Body of pancreas (tissue), 4 donors: Measurements from ENCODE around the gene TEX2. TPM values are rescaled to one million over a fixed set of nuclear protein-coding genes. Genes with fewer than 3 reads are reported as not detected.

Experiments used
- ATAC-seq: fragments of 150-250 bp; one replicate; pipeline ENCODE4 v1.9.1; 2016
- DNase-seq, 4 donors: peaks; one replicate each; pipeline ENCODE4 v3.0.0-alpha.2; 2019
- H3K27ac ChIP-seq, 4 donors: fragments of 200-600 bp; sonication (generic); 1 replicate in 3 of 4; 2 replicates in 1 of 4; pipeline versions ENCODE4 v1.5.1 to v1.6.1; 2016 to 2019; ENCODE audit warnings: mild to moderate bottlenecking in 1 of 4, mixed read lengths in 1 of 4, moderate library complexity in 1 of 4
- H3K27me3 ChIP-seq, 2 donors: fragments of 200-600 bp; sonication (generic); one replicate each; pipeline ENCODE4 v1.6.0; 2016; ENCODE audit warnings: mild to moderate bottlenecking in 1 of 2
- H3K36me3 ChIP-seq, 2 donors: fragments of 200-600 bp; sonication (generic); replicated peaks in 1 of 2; 2 replicates each; pipeline ENCODE4 v1.5.1; 2016; ENCODE audit warnings: low read depth in 2 of 2; ENCODE audit not compliant: insufficient read depth in 1 of 2
- H3K4me1 ChIP-seq: fragments of 200-600 bp; sonication (generic); one replicate; pipeline ENCODE4 v1.6.0; 2016
- H3K4me3 ChIP-seq, 2 donors: fragments of 200-600 bp; sonication (generic); 1 replicate in 1 of 2; 2 replicates in 1 of 2; pipeline ENCODE4 v1.5.1; 2016 to 2019
- H3K9me3 ChIP-seq, 3 donors: fragments of 200-600 bp; sonication (generic); 1 replicate in 2 of 3; 2 replicates in 1 of 3; pipeline ENCODE4 v1.5.1; 2016
- CTCF ChIP-seq, 7 experiments: fragments of 450-650 bp in 4 of 7; fragments of 200-600 bp in 3 of 7; sonication (generic) in 3 of 7; IDR thresholded peaks; one replicate each; pipeline ENCODE4 v1.5.1; 2016 to 2019; ENCODE audit warnings: antibody characterized with exemption in 7 of 7
- POLR2A ChIP-seq, 3 donors: fragments of 450-650 bp; IDR thresholded peaks; one replicate each; pipeline ENCODE4 v1.6.1; 2016; ENCODE audit warnings: antibody characterized with exemption in 3 of 3, mild to moderate bottlenecking in 2 of 3
- WGBS, 2 donors: methylation state at CpG; one replicate each; pipeline ENCODE4 v1.1.5; 2017; 5-methylcytosine and 5-hydroxymethylcytosine counted together
- intact Hi-C: fragments of 100-400 bp; cut with DNase I; formaldehyde crosslinking; loops from one replicate; pipeline ENCODE4 v1.15.1; 2023
- total RNA-seq, 2 donors: library from RNA; depleted of rRNA; stranded (reverse); fragments of >200 nt; gene quantifications; one replicate each; pipeline ENCODE4 v1.1.0, GENCODE V29; 2016

The TEX2 gene
- total RNA-seq, 2 donors from 2014 or later: 36.1 to 82.1 TPM

GRCh38 chr17:64219571-64219970, 43.5 kb downstream of the TEX2 start:
- H3K27ac ChIP-seq: no peak overlapping the region
- DNase-seq (no peak), ATAC-seq (no peak)
- H3K4me3 ChIP-seq: no peak overlapping the region
- intact Hi-C loops: no loop called here
- no peaks in the 10 kb centered on the region for H3K27me3 ChIP-seq
- H3K9me3 ChIP-seq: no peaks in the 10 kb centered on the region
- no peak for TF ChIP-seq POLR2A (IDR thresholded peaks at IDR 0.05)
- TF ChIP-seq CTCF (IDR thresholded peaks at IDR 0.05): no peak
- WGBS, 2 donors: 31 to 34% methylated on average over 2 of the region's 2 CpGs
- H3K36me3 ChIP-seq: no peaks in the 10 kb centered on the region
- H3K4me1 ChIP-seq: peaks cover 66% of the 10 kb centered on the region

- DNase-seq: no peak
- peak overlapping the region in 1 of 4 donors; percentile 67 for H3K27ac ChIP-seq
Observed at GRCh38 chr17:64218066-64218465, 45.0 kb downstream of the TEX2 start.

GRCh38 chr17:64217249-64217691, 45.8 kb downstream of the TEX2 start:
- H3K9me3 ChIP-seq: no peaks in the 10 kb centered on the region
- no peaks in the 10 kb centered on the region for H3K27me3 ChIP-seq
- peaks cover 50% of the 10 kb centered on the region for H3K4me1 ChIP-seq
- H3K36me3 ChIP-seq: peaks cover 0 to 4% of the 10 kb centered on the region in 2 donors
- TF ChIP-seq CTCF (IDR thresholded peaks at IDR 0.05) (no peak), POLR2A (IDR thresholded peaks at IDR 0.05) (no peak)
- 53 to 76% methylated on average over 5 to 6 of the region's 6 CpGs for WGBS, 2 donors
- H3K27ac ChIP-seq: peak overlapping the region in 3 of 4 donors; percentile 67 to 74 (median 71)
- intact Hi-C loops: no loop called here
- H3K4me3 ChIP-seq: no peak overlapping the region
- ATAC-seq (peak; percentile 22), DNase-seq (peak in 1 of 4 donors; percentile 24)

More at GRCh38 chr17:64218066-64218465, 45.0 kb downstream of the TEX2 start:
- 55 to 69% methylated on average over 3 of the region's 3 CpGs for WGBS, 2 donors
- TF ChIP-seq POLR2A (IDR thresholded peaks at IDR 0.05): no peak
- no peak for TF ChIP-seq CTCF (IDR thresholded peaks at IDR 0.05)
- Histone ChIP-seq H3K9me3 (no peaks in the 10 kb centered on the region), H3K4me3 (no peak overlapping the region), H3K27me3 (no peaks in the 10 kb centered on the region), H3K36me3 (peaks cover 0 to 1% of the 10 kb centered on the region in 2 donors), H3K4me1 (peaks cover 54% of the 10 kb centered on the region)
- no peak for ATAC-seq
- intact Hi-C loops: no loop called here

- peak; percentile 49 to 65 (median 61) for DNase-seq
- ATAC-seq: peak; percentile 65
- peaks cover 0 to 6% of the 10 kb centered on the region in 2 donors for H3K36me3 ChIP-seq
- peak overlapping the region; percentile 25 to 74 (median 69) for H3K27ac ChIP-seq
- intact Hi-C loops: no loop called here
- no peak overlapping the region for H3K4me3 ChIP-seq
- WGBS, 2 donors: 26 to 27% methylated on average over 10 to 11 of the region's 11 CpGs
- peaks cover 50% of the 10 kb centered on the region for H3K4me1 ChIP-seq
- H3K9me3 ChIP-seq: no peaks in the 10 kb centered on the region
- H3K27me3 ChIP-seq: no peaks in the 10 kb centered on the region
- TF ChIP-seq CTCF (IDR thresholded peaks at IDR 0.05): peak in 2 of 7 experiments; percentile 14 to 16
- peak in 1 of 3 donors; percentile 12 for TF ChIP-seq POLR2A (IDR thresholded peaks at IDR 0.05)
Observed at GRCh38 chr17:64216338-64217248, 46.5 kb downstream of the TEX2 start.
